ENCODE measurements around the gene ST6GALNAC3.

DNA sequence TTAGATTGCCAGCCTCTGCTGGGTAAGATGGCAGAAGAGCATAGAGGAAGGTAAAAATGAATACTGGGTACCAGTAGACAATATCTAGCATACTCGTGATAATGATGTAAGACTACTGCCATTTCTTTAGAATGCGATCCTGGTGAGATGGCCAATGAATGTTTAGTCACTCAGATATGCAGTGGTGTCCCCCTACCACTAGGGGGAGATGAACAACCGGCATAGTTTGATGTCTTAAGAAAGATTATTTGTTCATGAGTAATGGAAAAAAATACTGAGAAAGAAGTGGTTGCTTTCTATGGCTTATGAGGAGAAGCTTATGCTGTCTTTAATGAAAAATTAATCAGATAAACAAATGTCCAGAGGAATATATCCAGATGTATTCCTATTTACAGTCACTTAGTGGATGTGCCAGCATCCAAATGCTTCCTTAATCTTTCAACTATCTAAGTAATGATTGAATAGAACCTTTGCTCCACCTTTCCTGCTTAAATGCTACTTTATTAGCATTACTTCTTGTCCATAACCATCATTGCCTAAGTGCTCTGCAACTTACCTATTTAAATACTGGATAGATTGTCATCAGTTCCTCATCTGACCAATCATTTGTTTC is 256.6 kb downstream of the ST6GALNAC3 start:
- TF ChIP-seq POLR2A (IDR thresholded peaks at IDR 0.05; ENCODE audit: low read depth, low read length) (no peak), POLR2AphosphoS5 (IDR thresholded peaks at IDR 0.05; ENCODE audit: low read depth, low read length) (no peak)
